ENCODE measurements around the gene GGT5.
A peak's percentile ranks its signal among the peaks of the same experiment; 100 is the strongest.
"Not testable (repeated sequence)": the region's sequence is repeated elsewhere in the genome, so short reads cannot be mapped to it uniquely, and the experiment has no call there.

The GGT5 gene, protein sequence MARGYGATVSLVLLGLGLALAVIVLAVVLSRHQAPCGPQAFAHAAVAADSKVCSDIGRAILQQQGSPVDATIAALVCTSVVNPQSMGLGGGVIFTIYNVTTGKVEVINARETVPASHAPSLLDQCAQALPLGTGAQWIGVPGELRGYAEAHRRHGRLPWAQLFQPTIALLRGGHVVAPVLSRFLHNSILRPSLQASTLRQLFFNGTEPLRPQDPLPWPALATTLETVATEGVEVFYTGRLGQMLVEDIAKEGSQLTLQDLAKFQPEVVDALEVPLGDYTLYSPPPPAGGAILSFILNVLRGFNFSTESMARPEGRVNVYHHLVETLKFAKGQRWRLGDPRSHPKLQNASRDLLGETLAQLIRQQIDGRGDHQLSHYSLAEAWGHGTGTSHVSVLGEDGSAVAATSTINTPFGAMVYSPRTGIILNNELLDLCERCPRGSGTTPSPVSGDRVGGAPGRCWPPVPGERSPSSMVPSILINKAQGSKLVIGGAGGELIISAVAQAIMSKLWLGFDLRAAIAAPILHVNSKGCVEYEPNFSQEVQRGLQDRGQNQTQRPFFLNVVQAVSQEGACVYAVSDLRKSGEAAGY

DNA sequence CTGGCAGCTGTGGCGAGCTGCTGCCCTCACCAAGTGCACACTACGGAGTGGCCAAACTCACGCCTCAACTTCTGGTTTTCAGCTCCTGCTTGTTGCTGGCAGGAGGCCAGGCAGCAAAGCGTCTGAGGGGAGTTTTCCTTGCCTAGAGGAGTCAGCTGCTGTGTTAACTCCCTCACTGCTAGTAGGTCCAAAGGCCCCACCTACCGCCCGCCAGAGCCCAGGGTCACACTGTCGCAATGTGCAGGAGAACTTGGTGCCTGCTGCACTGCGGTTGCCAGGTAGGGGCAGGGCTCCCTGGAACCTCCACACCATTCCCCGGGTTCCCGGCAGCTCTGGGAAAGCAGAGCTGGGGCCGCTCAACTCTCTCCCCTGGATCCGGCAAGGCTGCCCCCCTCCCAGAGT is at the start of gene GGT5:
Gene GGT5, minus strand, starts transcription at position 53 of the 402 bp plus-strand sequence. CDS start 357 bp downstream, outside the sequence.
- DNase-seq (ENCODE audit: low spot score) = not testable (repeated sequence)

DNA sequence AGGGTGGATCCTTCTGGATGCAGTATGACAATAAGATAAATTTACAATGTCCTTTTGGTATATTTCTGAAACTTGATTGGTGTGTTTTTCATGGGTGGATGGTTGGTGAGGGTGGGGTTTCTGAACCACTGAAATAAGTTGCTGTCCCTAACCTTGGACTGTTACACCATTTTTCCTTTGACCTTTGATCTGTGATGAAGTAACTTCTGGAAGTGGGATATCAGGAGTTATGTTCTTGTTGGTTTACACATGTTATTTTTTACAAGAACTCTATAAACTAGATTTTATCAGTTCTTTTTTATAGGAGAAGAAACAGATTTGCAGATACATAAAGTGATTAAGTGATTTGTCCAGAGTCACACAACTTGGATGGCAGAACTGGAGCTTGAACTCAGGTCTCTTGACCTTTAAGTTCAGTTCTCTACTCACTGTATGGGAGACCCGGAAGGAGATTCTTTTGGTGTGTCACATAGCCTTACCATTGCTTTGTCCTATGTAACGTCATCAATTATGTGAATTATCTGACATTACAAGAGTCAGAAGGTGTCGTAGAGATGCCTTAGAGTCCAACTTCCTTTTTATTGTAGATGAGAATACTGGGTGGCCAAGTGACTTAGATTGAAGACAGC is 47.4 kb upstream of the GGT5 start:
- not testable (repeated sequence) for DNase-seq (ENCODE audit: low spot score)

DNA sequence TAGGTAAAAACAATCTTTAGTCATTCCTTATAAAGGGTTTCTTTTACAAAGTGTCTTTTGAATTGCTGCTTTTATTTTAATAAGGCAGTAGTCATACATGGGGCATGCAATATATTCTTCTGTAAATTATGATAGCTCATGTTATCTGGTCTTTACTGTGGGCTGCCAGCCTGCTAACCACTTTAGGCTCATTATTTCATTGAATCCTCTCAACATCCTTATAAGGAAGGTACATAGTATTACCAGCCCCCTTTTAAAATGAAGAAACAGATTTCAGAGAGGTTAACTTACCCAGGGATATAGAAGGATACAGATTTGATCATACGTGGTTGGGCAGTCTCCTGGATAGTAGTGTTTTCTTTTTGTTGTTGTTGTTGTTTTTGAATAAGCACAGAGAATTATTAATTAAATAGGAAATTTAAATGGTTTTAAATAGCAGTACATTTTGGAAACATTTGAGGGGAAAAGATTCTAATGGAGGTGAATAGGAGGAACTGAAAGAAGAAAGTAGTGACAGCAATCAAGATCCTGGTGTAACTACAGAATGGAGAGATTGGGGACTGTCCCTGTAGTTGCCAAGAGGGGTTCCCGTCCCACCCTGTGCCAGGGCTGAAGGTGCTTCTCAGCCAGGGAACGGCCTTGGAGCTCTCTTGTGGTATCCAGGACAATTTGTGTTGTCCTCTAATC is 46.8 kb upstream of the GGT5 start:
- DNase-seq (ENCODE audit: low spot score) = no peak

DNA sequence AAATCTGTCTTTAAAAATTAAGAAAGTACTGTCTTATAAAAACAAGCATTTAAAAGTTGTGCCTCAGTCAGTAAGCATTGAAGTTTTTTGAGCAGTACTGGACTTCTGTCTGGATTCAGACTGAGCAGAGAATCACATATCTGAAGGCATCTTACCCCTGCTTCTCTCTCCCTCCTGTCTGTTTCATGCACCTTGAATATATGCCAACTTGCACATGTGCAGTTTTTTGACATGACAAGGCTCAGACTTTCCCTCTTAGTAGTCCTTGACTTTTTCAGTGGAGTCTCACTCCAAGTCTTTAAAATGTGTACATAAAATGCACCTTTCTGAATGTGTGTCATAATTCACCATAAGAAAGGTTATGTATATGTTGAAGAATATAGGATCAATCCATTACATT is 45.6 kb upstream of the GGT5 start:
- no peak for DNase-seq (ENCODE audit: low spot score)

DNA sequence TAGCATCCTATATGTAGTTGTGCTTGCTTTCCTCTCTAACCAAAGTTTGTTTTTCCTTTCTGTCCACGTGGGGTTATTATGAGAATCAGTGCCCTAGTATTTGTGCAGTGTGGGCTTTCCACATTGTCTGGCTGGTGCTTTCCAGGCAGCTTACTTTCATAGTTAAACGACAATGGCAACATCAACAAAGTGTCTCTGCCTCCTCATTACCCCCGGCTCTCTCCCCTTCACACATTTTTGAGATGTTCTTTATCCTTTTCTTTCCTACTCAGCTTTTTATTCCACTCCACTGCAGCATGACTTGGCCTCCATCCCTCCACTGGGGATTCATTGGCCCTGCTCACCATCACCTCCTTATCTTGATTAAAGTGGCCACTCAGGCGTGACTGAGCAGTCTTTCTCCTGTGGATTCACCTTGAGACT is 44.9 kb upstream of the GGT5 start:
- no peak for DNase-seq (ENCODE audit: low spot score)

DNA sequence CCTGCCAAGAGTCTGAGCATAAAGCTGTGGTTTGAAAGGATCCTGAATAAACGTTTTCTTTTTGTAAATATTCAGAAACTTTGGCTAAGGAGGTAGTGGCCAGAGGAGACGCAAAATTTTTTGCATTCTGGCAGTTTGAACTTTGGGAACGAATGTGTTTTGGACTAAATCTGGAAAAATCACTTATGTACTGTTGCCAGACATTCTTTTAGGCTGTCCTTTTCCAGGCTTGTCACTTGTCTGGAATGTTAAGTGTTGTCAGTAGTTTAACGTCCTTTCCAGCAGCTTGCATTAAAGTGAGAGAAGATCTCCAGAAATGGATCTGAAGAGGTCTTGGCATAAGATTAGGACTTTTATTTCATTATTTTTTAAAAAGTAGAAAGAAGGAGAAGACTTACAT is 44.2 kb upstream of the GGT5 start:
- DNase-seq (ENCODE audit: low spot score) = no peak

DNA sequence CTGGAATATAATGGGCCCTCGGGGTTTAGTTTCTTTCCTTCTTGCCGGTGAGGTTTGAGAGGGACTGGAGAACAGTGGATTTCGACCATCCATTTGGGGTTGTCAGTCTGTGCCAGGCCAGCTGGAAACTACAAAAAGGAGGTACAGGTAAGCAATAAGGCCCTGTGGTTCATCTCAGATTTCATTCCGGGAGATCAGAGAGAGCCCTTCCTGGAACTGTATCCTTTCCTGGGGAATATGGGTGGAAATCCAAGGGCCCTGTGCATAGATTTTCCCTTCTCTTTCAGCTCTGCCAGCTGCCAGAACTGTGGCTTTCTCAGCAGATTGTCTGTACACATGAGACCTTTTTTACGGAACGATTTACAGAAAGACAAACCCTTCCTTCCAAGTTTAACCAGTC is 42.9 kb upstream of the GGT5 start:
- DNase-seq (ENCODE audit: low spot score) = not testable (repeated sequence)

DNA sequence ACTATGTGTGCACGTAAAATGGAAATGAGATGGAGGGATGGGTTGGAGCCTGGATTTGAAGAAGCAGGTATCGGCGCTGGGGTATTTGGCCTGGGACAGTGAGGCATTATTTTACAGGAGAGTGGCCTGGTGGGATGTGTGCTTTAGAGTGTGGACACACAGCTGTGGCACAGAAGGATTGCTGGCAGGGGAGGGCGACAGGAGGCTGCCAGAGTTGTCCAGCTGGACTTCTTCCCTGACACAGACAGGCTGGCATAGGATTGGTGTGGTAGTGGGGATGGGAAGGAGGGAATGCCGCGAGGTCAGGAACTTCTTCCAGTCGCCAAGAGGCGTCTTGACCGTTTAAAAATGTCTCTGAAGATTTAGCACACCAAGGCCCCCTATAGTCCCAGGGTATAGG is 42.3 kb upstream of the GGT5 start:
- not testable (repeated sequence) for DNase-seq (ENCODE audit: low spot score)

DNA sequence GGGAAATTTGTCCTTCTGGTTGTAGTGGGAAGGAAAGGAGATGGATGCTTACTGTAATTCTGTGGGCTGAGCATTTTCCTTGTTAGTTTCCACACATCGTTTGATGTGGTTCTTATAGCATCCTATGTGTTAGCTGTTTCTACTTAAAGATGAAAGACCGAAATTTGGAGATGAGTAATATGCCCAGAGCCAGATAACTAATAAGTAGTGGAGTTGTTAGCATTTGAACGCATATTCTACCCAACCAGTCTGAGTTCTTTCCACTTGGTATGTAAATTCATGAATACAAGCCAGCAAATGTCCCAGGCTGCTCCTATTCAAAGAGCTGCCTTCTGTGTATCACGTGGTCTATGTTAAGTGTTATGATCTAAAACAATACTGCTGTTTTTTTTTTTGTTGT is 40.4 kb upstream of the GGT5 start:
- DNase-seq (ENCODE audit: low spot score) = no peak

DNA sequence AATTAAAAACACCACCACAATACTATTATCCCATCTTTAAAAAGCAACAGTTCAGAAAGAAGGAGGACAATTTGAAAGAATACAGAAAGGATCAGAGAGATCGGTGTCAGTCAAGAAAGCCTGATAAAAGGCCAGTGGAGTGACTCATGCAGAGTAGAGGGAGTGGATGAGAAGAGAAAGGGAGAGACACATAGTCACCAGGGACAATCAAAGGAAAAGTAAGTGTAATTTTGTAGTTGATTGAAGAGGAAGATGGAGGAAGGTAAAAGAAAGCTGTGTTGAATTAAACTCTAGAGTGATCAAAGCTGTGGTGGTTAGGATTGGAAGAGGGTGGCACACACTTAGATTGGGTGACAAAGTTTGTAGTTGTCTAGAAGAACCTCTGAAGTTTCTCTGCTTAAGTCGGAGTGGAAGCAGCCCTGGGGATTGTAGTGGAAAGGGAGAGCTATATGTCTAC is 39.9 kb upstream of the GGT5 start:
- no peak for DNase-seq (ENCODE audit: low spot score)

DNA sequence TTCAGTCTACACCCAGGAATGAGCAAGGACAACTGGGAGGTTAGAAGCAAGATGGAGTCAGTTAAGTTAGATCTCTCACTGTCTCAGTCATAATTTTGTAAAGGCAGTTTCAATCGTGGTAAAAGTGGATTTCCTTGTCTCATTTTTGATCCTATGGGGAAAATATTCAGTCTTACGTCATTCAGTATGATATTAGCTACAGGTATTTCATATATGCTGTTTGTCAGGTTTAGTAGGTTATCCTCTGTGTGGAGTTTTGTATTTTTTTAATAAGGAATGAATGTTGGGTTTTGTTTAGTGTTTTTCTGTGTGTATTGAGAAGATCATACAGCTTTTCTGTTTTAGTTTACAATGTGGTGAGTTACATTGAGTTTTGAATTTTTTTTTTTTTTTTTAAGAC is 37.5 kb upstream of the GGT5 start:
- no peak for DNase-seq (ENCODE audit: low spot score)

DNA sequence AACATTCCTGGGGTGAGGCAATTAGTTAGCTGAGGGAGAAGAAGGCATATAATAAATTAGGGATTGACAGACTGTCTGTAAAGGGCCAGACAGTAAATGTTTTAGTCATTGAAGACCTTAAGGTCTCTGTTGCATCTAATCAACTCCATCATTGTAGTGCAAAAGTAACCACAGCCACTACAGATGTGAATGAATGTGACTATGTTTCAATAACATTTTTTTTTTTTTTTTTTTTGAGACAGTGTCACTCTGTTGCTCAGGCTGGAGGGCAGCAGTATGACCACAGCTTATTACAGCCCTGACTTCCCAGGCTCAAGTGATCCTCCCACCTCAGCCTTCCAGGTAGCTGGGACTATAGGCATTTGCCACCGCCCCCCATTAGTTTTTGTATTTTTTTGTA is 35.5 kb upstream of the GGT5 start:
- DNase-seq (ENCODE audit: low spot score) = not testable (repeated sequence)

DNA sequence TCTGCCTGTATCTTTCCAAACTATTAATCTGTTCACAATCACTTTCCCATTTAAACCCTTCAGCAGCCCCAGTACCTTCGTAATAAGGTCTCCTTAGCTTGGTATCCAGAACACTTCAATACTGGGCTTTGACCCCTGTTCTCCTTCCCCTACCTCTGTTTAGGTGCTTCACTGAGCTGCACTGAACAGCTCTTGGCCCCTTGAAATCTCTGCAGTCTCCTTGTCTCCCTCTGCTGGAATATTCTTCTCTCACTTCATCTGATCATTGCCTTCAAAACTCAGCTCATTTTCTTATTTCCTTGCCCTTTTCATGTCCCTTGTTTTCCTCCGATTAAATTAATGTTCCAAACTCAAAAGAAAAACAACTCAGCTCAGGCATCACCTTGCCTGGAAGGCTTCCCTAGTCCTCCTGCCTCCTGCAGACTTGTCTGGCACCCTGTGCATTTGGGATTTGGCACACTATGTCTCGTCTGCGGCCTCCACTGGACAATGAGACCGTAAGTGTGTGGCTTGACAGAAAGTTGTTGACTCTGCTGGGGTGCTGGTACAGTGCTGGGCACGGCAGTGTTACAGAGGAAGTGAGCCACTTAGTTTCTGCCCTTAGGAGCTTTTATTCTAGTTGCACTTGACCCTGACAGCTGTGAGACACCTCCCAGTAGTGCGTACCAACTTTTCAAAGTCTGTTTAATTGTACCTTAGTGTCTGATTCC is 30.0 kb upstream of the GGT5 start:
- DNase-seq (ENCODE audit: low spot score) = not testable (repeated sequence)

DNA sequence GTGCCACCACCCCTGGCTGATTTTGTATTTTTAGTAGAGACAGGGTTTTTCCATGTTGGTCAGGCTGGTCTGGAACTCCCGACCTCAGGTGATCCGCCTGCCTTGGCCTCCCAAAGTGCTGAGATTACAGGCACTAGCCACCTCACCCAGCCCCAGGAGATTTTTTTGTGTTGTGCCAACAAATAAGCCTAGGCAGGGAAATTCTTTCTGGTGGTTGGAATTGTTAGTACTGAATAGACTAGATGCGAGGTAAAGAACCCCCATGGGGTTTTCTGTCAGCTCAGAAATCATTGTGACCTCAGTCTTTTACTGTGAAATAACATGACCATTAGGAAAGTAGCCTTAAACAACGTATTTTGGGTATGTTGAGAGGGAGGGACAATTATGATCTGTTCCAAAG is 29.0 kb upstream of the GGT5 start:
- DNase-seq (ENCODE audit: low spot score) = not testable (repeated sequence)

DNA sequence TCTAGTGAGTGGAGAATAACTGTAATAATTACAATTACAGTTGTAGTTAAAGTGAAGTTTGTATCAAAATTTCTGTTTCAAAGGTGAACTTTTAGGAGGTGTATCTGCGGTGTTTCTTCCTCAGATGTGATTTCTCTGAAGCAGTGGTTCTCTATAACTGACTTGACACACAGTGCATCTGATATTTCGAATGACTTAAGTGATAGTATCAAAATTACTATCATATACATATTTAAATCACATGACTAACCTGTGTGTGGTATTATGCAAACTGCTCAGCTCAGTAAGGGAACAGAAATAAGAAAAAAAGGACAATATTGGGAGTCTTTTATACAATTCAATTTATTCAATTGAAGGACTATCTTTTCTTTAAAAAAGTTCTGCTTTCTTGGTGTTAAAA is 28.1 kb upstream of the GGT5 start:
- not testable (repeated sequence) for DNase-seq (ENCODE audit: low spot score)

DNA sequence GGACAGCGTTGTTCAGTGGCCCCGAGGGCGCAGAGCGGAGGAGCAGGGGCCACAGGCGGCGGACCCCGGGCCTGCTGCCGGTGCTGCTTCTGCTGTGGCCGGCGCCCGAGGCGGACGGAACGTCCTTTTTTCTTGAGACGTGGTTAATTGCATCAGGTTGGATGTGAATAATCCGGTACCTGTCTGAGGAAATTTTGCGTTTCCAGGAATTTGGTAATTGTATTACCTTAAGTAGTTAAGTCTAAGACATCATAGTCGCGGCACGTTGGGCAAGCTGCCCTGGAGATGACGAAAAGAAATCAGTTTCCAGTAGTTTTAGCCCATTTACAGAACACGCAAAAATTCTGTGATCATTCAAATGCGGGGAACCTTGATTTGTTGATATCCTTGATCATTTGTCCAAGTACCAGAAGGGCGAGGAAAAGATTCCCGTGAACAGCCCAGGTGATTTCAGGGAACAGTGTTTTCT is 26.5 kb upstream of the GGT5 start:
- DNase-seq (ENCODE audit: low spot score) = peak; percentile 26

DNA sequence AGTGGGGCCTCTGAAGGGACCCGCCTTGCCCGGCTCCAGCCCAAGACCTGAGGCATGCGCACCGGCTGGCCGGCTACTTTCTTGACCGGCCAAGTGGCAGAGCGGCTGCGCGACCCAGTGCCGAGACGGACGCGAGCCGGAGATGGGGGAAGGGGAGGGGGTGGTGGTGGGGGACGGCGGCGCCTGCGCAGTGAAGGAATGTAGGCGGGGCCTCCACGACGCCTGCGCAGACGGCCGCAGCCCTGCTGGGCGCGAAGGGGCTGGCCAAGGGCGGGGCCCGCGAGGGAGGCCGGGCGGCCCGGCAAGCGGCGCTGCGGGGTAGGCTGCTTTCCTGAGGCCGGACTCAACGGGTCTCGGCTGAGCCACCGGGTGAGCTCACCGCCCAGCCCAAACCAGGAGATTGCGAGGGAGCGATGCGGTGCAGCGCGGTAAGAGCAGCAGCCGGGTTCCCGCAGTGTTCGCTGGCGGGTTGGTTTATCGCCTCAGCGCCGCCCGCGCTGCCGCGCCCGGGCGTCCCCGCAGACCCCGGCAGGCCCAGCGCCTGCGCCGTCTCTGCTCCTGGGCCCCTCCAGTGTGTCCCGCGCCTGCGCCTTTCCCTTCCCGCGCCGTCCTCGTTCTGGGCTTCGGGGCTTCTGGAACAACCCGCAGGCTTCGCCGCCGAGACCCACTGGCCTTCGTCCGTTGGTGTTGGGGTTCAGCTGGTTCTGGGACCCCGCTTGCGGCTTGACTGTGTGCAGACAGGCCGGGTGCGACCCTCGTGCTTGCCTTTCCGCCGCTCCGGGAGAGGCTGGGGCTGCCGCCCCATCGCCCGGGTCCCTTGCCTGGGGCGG is 25.9 kb upstream of the GGT5 start, which contains the start of gene SPECC1L:
Gene SPECC1L, plus strand, starts transcription at position 276 of the 830 bp plus-strand sequence. CDS start 31,401 bp downstream, outside the sequence.
- DNase-seq (ENCODE audit: low spot score) = peak; percentile 92

DNA sequence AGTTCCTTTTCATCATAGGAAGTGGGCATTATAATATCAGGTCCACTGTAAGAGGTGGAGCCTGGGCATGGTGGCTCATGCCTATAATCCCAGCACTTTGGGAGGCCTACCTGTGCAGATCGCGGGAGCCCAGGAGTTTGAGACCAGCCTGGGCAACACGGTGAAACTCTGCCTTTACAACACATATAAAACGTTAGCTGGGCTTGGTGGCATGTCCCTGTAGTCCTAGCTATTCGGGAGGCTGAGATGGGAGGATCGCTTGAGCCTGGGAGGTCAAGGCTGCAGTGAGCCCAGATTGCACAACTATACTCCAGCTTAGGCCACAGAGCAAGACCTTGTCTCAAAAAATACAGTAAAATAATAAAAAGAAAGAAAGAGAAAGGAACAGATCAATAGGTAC is 21.6 kb upstream of the GGT5 start:
- not testable (repeated sequence) for DNase-seq (ENCODE audit: low spot score)

DNA sequence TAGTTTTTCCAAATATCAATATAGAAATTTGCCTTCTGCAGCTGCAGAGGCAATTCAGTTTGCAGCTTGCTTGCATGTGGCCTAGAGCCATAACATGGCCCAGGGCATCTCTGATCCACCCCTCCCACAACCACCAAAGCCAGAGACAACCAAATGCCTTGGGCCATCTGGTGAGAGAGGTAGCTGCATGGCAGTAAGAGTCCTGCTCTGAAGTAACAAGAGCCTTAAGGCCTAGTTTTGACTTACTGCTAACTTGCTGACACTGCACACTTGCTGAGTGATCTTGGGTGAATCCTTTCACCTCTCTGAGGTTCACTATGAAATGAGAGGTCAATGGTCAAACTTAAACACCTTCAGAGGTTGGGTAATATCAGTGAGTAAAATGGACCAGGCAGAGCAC is 20.9 kb upstream of the GGT5 start:
- no peak for DNase-seq (ENCODE audit: low spot score)

DNA sequence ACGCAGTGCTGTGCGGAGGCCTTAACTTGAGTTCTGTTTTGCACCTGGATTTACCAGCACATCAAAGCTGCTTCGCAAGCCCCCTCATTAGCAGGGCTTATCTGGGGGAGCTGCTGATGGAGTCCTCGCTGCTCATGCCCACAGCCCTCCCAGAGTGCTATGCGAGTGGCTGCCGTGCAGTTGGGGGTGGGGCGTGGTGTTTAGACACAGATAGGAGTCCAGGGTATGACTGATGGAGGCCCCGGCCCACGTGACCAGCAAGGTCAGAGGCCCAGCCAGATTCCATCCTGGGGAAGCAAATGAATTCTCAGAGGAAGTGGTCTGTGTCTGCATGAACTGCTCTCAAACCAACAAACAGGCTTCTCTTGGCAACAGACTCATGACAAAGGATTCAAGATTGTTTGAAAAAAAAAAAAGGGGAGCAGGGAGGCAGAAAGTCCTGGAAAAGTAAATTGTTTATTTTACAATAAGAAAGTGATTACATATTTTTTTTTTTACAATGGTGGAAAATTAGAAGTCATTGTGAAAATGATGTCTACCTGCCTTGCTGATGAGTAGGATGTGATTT is 19.5 kb upstream of the GGT5 start:
- DNase-seq (ENCODE audit: low spot score) = not testable (repeated sequence)
